ENCODE data around the gene VWA1. TPM values are rescaled to one million over a fixed set of nuclear protein-coding genes. Genes with fewer than 3 reads are reported as not detected.
"Not testable (repeated sequence)": the region's sequence is repeated elsewhere in the genome, so short reads cannot be mapped to it uniquely, and the experiment has no call there.

VWA1 gene
- total RNA-seq, 2 donors from 2014 or later: 1.3 to 7.7 TPM

GRCh38 chr1:1411626-1412025, 23.9 kb upstream of the VWA1 start:
- peaks cover 4% of the 10 kb centered on the region for H3K36me3 Mint-ChIP-seq
- no peak overlapping the region for H3K4me3 Mint-ChIP-seq
- no peaks in the 10 kb centered on the region for H3K27me3 Mint-ChIP-seq
- no peak for DNase-seq (ENCODE audit: low spot score)
- H3K27ac Mint-ChIP-seq: peak overlapping the region in 1 of 2 donors; percentile 53
- no peak for ATAC-seq
- no peaks in the 10 kb centered on the region for H3K9me3 Mint-ChIP-seq
- H3K4me1 Mint-ChIP-seq (ENCODE audit: low read depth in 2 of 2): peaks cover 0 to 5% of the 10 kb centered on the region in 2 donors

- not testable (repeated sequence) for H3K4me1 Mint-ChIP-seq (ENCODE audit: low read depth in 2 of 2); DNase-seq (ENCODE audit: low spot score); H3K27me3 Mint-ChIP-seq; H3K36me3 Mint-ChIP-seq; ATAC-seq; H3K4me3 Mint-ChIP-seq; H3K9me3 Mint-ChIP-seq; H3K27ac Mint-ChIP-seq
These were observed 23.1 kb upstream of the VWA1 start for GRCh38 chr1:1412311-1412902.

- Mint-ChIP-seq H3K27ac (no peak overlapping the region), H3K4me3 (no peak overlapping the region), H3K9me3 (no peaks in the 10 kb centered on the region), H3K4me1 (ENCODE audit: low read depth in 2 of 2) (peaks cover 5% of the 10 kb centered on the region in 2 donors), H3K36me3 (peaks cover 4% of the 10 kb centered on the region), H3K27me3 (peaks cover 3 to 7% of the 10 kb centered on the region in 2 donors)
- ATAC-seq (no peak), DNase-seq (ENCODE audit: low spot score) (no peak)
These were observed 19.7 kb upstream of the VWA1 start for GRCh38 chr1:1415751-1416150.

- H3K27me3 Mint-ChIP-seq; H3K27ac Mint-ChIP-seq; H3K4me3 Mint-ChIP-seq; ATAC-seq; H3K9me3 Mint-ChIP-seq; H3K36me3 Mint-ChIP-seq; H3K4me1 Mint-ChIP-seq (ENCODE audit: low read depth in 2 of 2); DNase-seq (ENCODE audit: low spot score): not testable (repeated sequence)
These were observed 18.1 kb upstream of the VWA1 start for GRCh38 chr1:1417396-1417795.

GRCh38 chr1:1417825-1418463, 17.5 kb upstream of the VWA1 start:
- not testable (repeated sequence) for H3K9me3 Mint-ChIP-seq; H3K27me3 Mint-ChIP-seq; H3K4me1 Mint-ChIP-seq (ENCODE audit: low read depth in 2 of 2); H3K27ac Mint-ChIP-seq; H3K36me3 Mint-ChIP-seq; ATAC-seq; DNase-seq (ENCODE audit: low spot score); H3K4me3 Mint-ChIP-seq

GRCh38 chr1:1418464-1419362, 16.8 kb upstream of the VWA1 start:
- Mint-ChIP-seq H3K27me3 (peaks cover 6 to 7% of the 10 kb centered on the region in 2 donors), H3K36me3 (no peaks in the 10 kb centered on the region), H3K27ac (no peak overlapping the region), H3K9me3 (no peaks in the 10 kb centered on the region), H3K4me3 (no peak overlapping the region), H3K4me1 (ENCODE audit: low read depth in 2 of 2) (peaks cover 5 to 6% of the 10 kb centered on the region in 2 donors)
- DNase-seq (ENCODE audit: low spot score) (no peak), ATAC-seq (peak in 1 of 2 donors; percentile 32)

GRCh38 chr1:1419363-1419812, 16.1 kb upstream of the VWA1 start:
- no peak overlapping the region for H3K27ac Mint-ChIP-seq
- H3K4me3 Mint-ChIP-seq: no peak overlapping the region
- peaks cover 6 to 7% of the 10 kb centered on the region in 2 donors for H3K27me3 Mint-ChIP-seq
- H3K9me3 Mint-ChIP-seq: no peaks in the 10 kb centered on the region
- DNase-seq (ENCODE audit: low spot score): no peak
- no peaks in the 10 kb centered on the region for H3K36me3 Mint-ChIP-seq
- peak; percentile 12 to 41 for ATAC-seq
- H3K4me1 Mint-ChIP-seq (ENCODE audit: low read depth in 2 of 2): peaks cover 5 to 6% of the 10 kb centered on the region in 2 donors

GRCh38 chr1:1419813-1420653, 15.5 kb upstream of the VWA1 start:
- Mint-ChIP-seq H3K4me3 (no peak overlapping the region), H3K27me3 (peaks cover 6 to 7% of the 10 kb centered on the region in 2 donors), H3K4me1 (ENCODE audit: low read depth in 2 of 2) (peaks cover 5 to 6% of the 10 kb centered on the region in 2 donors), H3K27ac (no peak overlapping the region), H3K36me3 (no peaks in the 10 kb centered on the region), H3K9me3 (no peaks in the 10 kb centered on the region)
- ATAC-seq (peak; percentile 29 to 54), DNase-seq (ENCODE audit: low spot score) (no peak)

GRCh38 chr1:1420654-1421141, 14.8 kb upstream of the VWA1 start:
- Mint-ChIP-seq H3K27me3 (peaks cover 6 to 7% of the 10 kb centered on the region in 2 donors), H3K4me1 (ENCODE audit: low read depth in 2 of 2) (peaks cover 5 to 6% of the 10 kb centered on the region in 2 donors), H3K36me3 (no peaks in the 10 kb centered on the region), H3K27ac (no peak overlapping the region), H3K4me3 (no peak overlapping the region), H3K9me3 (no peaks in the 10 kb centered on the region)
- ATAC-seq: peak; percentile 4 to 20
- DNase-seq (ENCODE audit: low spot score): no peak

- H3K27me3 Mint-ChIP-seq: peaks cover 7 to 8% of the 10 kb centered on the region in 2 donors
- DNase-seq (ENCODE audit: low spot score) (peak; percentile 55), ATAC-seq (no peak)
- no peak within 1 kb of the TSS for H3K4me3 Mint-ChIP-seq
- no peak within 1 kb of the TSS for H3K27ac Mint-ChIP-seq
- no peaks in the 10 kb centered on the region for H3K9me3 Mint-ChIP-seq
- H3K4me1 Mint-ChIP-seq (ENCODE audit: low read depth in 2 of 2): peaks cover 5 to 6% of the 10 kb centered on the region in 2 donors
- no peaks in the 10 kb centered on the region for H3K36me3 Mint-ChIP-seq
These were observed 14.2 kb upstream of the VWA1 start, which contains the start of gene ANKRD65 for GRCh38 chr1:1421147-1421906. TSS of gene ANKRD65 (minus strand) at chr1:1421276. CDS start at chr1:1421005, 271 bp downstream.

- no peak for ATAC-seq
- Mint-ChIP-seq H3K9me3 (no peaks in the 10 kb centered on the region), H3K36me3 (no peaks in the 10 kb centered on the region), H3K27ac (no peak overlapping the region), H3K4me1 (ENCODE audit: low read depth in 2 of 2) (peaks cover 5 to 6% of the 10 kb centered on the region in 2 donors), H3K27me3 (peaks cover 7 to 9% of the 10 kb centered on the region in 2 donors), H3K4me3 (no peak overlapping the region)
- DNase-seq (ENCODE audit: low spot score): peak; percentile 35
These were observed 13.5 kb upstream of the VWA1 start for GRCh38 chr1:1421907-1422464.

Data from natural killer cell treated with Interleukin-12 subunit alpha and Interleukin-12 subunit beta and Interleukin-15 and Interleukin-18, amount 100 ng/mL, for 72 hours (primary cell).